Retina (tissue), 1 donor: ENCODE data around the gene ERFE.
"Not testable (repeated sequence)": the region's sequence is repeated elsewhere in the genome, so short reads cannot be mapped to it uniquely, and the experiment has no call there.

ENCODE experiments used
- DNase-seq: peaks from one replicate; pipeline ENCODE4 v3.0.0-alpha.2; 2016

Gene ERFE, protein sequence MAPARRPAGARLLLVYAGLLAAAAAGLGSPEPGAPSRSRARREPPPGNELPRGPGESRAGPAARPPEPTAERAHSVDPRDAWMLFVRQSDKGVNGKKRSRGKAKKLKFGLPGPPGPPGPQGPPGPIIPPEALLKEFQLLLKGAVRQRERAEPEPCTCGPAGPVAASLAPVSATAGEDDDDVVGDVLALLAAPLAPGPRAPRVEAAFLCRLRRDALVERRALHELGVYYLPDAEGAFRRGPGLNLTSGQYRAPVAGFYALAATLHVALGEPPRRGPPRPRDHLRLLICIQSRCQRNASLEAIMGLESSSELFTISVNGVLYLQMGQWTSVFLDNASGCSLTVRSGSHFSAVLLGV

DNA sequence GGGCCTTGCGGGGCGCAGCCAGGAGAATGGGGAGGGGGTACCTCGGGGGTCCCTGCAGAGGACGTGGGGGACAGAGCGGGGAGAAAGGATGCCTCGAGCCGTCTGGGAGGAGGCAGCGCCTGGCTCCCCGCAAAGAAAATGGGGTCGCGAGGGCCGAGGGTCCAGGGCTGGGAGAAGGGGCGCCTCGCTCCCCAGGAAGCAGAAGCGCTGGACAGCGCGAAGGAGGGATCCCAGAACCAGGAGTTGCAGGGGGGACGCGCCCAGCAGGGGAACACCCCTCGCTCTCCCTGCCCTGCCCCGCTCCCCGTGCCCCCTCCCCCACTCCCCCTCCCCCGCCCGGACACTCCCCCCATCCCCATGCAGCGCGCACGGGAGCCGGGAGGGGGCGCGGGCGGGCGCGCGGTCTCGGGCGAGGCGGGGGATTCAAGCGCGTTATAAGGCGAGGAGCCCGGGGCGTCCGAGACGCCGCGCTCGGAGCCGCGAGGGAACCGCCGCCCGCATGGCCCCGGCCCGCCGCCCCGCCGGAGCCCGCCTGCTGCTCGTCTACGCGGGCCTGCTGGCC lies at the start of gene ERFE:
Gene ERFE, plus strand, starts transcription at position 462 of the 562 bp plus-strand sequence. Its CDS starts 38 bp downstream, at position 500.
- no peak for DNase-seq

DNA sequence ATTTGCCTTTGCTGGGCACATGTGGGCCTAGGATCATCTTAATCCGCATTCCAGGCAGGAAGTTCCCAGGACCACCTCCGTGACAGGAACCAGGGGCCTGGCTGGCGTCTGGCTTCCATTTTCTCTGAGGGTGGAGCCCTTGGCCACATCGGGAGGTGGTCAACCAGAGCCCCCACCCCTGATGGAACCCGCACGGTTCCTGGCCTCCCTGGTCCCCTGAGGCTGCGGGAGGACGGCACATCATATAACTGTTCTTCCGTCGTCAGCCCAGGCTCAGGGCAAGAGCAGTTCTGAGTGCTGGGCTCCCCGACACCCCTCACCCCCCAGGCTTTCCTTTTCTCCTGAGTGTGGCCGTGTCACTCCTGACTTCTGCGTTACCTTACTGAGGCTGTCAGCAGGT lies 45.2 kb upstream of the ERFE start:
- no peak for DNase-seq

DNA sequence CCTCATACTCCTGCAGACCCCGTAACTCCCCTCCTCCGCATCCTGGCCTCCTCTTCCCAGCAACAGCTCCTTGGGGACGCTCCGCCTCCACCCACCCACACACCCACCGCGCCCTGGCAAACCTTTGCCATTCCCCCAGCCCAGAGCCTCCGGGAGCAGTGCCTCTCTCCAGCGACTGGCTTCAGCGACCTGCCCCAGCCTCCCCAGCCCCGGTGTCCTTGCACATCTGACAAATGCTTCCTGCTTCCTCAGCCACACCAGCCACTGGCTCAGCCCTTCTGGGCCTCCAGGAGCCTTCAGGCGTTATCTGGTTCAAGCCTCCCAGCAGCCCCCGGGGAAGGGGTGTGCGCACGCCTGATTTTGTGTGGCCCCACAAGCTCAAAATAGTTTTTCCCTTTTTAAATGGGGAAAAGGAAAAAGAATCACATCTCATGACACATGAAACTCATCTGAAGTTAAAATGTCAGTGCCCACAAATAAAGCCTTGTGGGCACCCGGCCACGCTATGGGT lies 44.4 kb upstream of the ERFE start:
- DNase-seq, result no peak

DNA sequence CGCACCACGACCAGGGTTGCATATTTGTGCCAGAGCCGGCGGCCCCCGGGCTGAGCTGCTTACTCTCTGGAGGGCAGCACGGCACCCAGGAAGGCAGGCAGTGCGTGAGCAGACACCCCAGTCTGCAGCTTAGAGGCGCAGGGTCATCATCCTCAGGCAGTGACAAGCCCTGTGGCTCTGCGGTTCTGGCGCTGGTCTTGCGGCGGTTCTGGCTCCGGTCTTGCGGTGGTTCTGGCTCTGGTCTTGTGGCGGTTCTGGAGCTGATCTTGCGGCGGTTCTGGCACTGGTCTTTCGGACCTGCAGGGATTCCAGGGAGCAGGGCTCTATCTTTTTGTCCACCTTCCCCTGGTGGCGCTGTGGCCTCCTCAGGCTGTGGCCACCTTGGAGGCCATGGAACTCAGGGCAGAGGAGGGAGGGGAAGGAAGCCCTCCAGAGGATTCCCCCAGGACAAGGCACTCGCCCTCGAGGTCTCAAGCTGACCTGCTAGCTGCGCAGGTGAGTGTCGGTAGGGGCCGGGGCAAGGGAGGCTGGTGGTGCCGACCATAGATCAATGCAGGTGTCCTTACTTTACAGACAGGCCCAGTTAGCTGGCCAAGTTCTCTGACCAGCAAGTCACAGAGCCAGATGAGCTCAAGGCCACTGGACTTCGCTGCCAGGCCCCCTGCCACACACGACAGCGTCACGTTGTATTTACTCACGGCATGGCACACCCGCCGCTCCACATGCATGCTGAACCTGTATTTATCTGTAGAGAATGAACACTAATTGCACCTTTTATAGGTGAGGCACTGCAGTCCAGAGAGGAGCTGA lies 43.7 kb upstream of the ERFE start:
- DNase-seq, result no peak

DNA sequence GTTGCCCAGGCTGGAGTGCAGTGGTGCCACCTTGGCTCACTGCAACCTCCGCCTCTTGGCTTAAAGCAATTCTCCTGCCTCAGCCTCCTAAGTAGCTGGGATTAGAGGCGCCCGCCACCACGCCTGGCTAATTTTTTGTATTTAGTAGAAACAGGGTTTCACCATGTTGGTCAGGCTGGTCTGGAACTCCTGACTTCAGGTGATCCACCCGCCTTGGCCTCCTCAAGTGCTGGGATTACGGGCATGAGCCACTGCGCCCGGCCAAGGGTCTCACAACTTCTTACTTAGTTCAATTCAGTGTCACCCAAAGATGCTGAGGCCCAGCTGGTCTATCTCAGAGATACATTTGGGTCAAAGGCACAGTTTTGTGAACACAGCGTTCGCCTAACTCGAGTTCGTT lies 43.1 kb upstream of the ERFE start:
- not testable (repeated sequence) for DNase-seq

DNA sequence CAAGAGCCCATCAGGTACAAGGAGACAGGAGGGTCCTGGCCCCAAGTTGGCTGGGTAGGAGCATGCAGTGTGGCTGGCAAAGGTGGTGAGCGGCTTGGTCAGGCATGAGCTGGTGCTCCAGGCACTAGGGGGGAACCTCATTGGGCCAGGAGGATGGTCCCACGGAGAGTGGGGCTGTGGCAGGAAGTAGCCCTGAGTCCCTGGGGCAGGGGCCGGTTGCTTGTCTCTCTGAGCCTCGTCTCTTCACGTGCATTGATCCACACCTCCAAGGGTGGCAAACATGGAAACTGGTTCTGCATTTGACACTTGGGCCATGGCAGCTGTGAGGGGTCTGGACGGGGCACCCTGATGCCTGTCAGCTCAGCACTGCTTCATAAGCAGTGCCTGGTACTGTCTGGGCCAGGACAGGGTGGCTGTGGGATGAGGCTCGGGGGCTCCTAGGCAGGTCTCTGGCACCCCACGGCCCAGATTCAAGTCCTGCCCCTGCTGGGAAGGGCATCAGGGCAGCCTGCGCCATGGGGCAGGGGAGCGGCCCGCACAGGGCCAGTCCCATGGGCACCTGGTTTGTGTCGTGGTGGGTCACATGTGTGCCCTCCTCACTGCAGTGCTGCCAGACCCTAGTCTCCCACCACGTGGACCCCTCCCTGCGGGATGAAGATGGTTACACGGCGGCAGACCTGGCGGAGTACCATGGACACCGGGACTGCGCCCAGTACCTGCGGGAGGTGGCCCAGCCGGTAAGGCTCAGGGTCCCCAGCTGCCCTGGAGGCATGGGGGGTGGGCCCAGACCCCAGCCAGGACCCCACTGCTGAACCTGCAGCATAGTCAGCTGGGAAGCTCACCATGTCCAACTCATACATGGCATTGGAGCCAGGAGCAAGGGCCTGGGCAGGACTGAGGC lies 42.2 kb upstream of the ERFE start:
- DNase-seq, result no peak

DNA sequence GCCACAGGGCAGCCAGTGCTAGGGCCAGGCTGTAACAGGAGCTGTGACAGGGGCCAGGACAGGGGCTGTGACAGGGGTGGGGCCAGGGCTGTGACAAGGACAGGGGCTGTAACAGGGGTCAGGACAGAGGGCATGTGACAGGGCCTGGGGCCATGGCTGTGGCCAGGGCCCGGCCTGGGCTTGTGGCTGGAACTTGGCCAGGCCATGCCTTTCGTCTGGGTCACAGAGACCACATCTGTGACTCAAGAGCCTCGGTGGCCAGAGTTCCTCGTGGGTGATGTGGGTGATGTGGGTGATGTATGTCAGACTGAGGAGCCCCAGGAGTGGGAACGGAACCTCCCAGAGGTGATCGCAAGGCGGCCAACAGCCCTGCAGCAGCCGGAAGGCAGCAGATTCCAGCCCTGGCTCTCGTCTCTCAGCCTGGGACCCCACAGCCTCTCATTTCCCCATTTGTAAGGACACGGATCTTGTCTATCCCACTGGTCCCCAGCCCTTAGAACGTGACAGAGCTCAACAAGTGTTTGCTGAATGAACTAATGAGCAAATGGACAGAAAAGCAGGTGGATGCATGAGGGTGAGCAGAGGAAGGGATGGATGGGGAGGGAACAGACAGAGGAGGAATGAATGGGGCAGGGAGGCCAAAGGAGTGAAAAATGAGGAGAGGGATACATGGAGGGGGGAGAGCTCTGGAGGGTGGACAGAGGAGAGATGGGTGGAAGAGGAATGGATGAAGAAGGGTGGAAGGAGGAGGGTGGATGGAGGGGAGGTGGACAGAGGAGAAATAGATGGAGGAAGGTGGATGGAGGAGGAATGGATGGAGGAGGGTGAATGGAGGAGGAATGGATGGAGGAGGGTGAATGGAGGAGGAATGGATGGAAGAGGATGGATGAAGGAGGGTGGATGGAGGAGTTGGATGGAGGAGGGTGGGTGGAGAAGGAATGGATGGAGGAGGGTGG lies 41.3 kb upstream of the ERFE start:
- DNase-seq, result no peak

DNA sequence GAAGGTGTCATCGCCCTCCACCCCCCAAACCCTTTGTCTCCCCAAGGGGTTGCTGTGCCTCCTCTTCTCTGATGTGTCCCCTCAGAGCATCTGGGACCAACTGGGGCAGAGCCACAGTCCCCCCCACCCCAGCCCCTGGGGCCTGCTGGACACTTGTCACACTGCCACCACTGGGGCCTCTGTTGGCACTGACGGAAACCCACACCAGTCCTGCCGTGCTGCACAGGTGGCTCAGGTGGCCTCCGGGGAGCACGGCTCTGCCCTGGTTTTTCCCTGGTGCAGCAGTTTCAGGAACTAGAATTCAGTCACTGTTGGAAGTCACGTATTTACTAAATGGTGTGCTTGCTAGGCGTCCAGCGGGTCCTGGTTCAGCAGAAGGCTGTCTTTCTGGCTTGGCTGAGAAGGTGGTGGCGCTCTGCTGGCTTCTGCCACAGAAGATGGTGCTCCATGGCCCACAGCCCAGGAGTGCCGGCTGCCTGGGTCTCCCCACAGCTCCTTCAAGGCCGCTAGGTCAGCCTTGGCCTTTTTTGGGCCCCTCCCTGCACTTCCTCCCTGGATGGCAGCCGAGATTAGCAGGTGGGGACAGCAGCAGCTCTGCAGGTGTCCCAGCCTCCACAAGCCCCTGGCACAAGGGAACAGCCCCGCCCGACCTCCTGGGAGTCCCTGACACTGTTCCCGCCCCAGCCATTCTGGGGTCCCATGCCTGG lies 38.9 kb upstream of the ERFE start:
- DNase-seq, result no peak

DNA sequence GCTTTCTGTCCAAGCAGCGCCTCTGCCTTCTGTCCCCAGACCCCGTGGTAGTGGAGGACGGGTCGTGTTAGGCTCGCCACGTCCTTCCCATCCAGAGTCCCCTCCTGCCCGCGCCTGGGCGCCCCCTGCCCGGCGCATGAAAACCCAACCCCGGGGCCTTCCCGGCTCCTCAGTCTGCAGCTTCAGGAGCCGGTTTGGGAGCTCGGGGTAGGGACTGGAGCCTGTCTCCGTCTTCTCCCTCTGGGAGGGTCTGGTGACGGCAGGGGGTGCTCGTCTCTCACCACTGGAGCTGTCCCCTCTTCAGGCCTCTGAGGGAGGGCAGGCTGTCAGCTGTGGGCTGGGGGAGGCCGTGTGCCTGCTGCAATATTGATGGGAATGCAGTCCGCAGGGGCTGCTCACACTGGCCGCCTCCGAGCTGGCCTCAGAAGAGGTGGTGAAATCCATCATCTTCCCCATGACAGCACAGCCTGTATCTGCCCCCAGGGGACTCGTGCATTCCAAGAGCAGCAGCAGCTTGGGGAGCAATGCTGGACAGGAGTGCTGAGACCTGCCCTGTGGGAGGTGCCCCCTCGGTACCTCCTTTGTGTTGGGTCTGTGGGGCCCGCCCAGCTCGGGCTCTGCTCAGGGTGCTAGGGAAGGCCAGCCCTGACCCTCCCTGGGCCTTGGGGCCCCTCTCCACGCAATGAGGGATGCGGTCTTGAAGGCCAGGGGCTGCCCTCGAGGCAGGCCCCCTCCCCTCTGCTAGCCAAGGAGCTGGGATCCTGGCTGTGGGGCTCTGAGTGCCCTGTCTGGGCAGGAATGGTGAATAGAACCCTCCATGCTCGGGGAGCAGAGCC lies 38.1 kb upstream of the ERFE start:
- DNase-seq, result peak; percentile 83

DNA sequence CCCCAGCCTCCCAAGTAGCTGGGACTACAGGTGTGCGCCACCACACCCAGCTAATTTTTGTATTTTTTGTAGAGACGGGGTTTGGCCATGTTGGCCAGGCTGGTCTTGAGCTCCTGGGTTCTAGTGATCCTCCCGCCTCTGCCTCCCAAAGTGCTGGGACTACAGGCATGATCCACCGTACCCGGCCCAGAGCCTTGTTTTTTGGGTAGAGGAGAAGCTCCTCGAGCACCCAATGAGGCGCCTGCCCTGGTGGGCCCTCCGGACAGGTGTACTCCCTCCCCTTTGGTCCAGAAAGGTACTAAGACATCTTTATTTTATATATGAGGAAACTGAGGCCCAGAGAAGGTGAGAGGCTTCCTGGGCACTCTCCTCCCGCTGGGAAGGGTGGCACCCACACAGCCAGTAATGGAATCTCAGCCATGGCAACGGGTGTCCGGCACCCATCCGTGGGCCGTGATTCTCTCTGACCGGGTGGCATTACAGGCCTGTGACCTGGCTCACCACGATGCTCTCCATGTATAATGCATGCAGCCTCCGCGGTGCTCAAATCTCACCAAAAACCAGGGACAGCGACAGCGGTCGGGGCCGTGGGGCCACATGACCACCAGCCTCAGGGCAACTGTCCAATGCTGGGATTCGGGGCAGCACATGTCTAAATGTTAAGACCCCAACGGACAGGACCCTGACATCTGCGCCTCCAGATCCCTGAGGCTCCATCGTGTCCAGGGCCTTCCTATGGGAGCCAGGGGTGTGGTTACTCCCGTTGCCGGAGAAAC lies 37.1 kb upstream of the ERFE start:
- no peak for DNase-seq

DNA sequence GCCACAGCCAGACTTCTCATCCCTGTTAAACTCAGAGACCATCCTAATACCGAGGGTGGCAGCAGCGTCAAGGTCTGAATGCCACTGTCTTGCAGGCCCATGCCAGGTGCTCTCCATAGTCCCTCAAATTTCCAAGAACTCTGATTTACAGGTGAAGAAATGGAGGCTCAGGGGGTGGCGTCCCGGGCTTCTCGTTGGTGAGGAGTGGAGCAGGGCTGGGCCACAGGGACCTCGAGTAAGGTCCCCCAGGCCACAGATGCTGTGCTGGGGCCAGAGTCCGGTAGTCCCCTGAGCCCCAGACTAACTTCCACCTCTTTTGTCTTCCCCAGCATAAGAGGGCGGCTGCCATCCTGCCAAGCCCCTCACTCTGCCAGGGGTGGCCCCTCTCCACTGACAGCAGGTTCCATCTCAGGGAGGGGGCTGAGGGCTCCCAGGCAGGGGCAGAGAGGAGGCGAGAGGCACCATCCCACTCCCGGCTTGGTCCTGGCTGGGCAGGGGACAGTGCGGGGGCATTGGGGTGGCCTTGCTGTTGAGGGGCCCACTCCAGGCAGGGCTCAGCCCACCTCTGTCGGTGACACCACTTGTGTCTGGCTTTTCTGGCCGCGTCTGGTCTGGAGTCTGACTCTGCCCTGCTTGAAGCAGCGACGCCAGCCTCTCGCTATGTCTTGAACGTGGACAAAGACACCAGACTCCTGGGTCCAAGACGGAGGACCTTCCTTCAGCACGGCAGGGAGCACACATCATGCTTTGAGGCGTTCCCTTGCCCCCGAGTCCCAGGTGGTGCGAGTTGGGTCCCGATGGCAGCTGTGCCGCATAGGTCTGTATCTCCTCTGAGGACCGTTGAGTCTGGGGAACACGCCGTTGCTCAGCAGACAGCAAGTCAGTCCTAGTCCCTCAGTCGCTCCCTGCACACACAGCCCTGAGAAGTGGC lies 36.2 kb upstream of the ERFE start:
- DNase-seq, result no peak

DNA sequence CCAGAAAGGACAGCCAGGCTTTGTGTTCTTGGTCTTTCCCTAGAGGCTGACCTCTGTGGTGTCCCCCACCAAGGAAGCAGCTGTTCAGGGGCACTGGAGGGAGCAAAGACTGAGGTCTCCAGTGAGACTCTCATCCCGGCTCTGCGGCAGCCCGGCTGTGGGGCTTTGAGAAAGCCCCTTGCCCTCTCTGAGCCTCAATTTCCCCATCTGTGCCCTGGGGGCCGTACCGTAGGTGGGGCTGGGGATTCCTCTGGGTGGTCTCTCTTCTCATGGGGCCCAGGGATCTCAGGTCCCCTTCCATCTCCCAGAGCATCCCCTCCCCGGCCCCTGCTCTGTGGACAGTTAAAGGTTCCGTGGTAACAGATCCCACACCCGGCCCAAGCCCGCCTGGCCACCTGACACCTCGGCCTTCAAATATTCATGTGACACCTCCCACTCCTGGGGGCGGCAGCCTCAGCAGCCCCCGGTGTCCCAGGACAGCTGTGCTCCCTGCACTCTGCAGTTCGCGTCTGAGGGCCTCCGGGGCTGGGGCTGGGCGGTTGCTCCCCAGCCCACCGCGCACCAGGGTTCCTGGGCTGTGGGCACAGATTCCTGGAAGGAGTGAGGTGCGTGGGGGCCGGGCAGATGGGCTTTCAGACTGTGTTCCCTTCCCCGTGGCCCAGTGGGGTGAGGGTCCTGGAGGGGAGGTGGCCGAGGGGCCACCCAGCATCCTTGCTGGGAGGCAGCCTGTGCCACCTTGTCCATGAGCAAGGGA lies 35.4 kb upstream of the ERFE start:
- no peak for DNase-seq

DNA sequence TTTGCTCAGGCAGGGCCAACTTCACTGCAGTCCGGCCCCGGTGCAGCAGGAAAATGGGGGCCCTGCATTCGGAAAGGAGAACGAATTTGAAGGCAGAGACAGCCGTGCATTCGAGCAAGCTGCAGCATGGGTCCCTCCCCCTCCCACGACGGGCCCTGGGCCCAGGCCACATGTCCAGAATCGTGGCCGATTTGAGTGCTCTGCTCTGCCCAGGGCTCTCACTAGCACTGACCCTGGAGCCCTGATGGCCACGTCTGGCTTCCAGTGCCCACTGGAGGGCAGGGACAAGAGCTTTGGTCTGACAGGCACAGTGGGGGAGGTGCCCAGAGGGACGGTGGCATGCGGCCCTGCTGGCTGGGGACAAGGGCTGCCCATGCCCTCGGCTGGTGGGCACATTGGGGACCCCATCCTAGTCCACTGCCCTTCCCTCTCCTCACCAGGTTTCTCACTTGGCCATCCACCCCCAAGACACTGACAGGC lies 34.7 kb upstream of the ERFE start:
- DNase-seq, result no peak

DNA sequence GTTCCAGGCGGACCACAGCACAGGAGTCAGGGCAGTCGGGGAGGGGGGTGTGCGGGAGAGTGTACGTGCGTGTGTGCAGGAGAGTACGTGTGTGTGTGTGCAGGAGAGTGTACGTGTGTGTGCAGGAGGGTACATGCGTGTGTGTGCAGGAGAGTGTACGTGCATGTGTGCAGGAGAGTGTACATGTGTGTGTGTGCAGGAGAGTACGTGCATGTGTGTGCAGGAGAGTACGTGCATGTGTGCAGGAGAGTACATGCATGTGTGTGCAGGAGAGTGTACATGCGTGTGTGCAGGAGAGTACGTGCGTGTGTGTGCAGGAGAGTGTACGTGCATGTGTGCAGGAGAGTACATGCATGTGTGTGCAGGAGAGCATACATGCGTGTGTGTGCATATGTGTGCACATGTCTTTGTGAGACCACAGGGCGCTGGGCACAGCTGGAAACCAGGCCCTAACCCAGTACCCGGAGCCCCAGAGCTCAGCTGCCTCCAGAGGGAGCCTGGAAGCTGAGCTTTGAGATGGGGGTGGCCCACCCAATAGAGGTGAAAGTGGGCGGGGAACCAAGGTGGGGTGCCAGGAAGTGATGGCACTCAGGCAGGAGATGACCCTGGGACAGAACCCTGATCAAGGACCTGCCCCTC lies 34.2 kb upstream of the ERFE start:
- DNase-seq, result no peak

DNA sequence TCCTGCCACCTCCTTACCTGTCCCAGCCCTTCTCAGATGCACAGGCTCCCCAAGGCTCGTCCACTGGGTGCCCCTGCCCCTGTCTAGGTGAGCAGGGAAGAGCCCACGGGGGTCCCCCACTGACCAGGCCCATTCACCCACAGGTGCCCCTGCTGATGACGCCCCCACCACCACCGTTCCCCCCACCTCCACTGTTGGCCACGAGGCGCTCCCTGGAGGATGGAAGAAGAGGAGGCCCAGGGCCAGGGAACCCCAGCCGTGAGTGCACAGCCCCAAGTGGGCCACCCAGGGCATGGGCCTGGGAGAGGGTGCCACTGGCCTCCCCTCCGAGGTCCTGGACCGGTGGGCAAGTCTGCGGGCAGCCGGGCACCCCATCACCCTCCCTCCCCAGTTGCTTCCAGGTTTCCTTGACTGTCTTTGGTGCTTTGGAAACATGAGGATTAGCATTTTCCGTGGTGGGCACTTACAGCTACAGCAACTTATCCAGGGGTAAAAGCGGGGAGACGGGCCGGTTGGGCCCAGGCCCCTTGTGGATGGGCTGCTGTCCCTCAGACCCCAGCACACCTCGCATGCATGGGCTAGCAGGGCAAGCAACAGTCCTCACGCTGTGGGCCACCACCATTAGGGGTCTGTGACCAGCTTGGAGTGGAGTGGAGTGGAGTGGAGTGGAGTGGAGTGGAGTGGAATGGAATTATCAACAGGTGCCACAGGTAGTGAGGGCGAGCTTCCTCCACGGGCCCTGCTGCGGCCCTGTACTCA lies 33.5 kb upstream of the ERFE start:
- DNase-seq, result no peak

DNA sequence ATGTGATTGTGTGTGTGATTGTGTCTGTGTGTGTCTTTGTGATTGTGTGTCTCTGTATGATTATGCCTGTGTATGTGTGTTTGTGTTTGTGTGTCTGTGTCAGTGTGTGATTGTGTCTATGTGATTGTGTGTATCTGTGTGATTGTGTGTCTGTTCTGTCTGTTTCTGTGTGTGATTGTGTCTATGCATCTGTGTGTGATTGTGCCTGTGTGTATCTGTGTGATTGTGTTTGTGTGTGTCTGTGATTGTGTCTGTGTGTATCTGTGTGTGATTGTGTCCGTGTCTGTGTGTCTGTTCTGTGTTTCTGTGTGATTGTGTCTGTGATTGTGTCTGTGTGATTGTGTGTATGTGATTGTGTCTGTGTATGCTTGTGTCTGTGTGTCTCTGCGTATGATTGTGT lies 32.4 kb upstream of the ERFE start:
- DNase-seq, result no peak
